Measurements from ENCODE around the gene HAUS2. TPM values are rescaled to one million over a fixed set of nuclear protein-coding genes. Genes with fewer than 3 reads are reported as not detected.
A peak's percentile ranks its signal among the peaks of the same experiment; 100 is the strongest.
"Not testable (repeated sequence)": the region's sequence is repeated elsewhere in the genome, so short reads cannot be mapped to it uniquely, and the experiment has no call there.

The HAUS2 gene
- total RNA-seq, 5 donors from 2014 or later (not counting 1 experiment from before 2014, with no cell fraction given) = 13.1 to 21.8 (median 16.8) TPM

DNA sequence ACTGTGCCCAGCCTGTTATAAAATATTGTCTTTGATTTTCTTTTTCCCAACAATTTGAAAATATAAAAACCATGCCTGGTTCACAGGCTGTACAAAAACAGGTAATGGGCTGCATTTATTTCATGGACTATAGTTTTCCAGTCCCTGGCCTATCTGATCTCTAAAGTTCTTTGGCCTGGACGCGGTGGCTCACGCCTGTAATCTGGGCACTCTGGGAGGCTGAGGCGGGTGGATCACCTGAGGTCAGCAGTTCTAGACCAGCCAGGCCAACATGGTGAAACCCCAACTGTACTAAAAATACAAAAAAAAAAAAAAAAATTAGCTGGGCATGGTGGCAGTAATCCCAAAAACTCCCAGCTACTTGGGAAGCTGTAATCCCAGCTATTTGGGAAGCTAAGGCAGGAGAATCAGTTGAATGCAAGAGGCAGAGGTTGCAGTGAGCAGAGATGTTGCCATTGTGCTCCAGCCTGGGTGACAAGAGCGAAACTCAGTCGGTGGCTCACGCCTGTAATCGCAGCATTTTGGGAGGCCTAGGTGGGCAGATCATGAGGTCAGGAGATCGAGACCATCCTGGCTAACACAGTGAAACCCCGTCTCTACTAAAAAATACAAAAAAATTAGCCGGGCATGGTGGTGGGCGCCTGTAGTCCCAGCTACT is 8.0 kb downstream of the HAUS2 start:
- H3K36me3 Mint-ChIP-seq = peaks cover 20% of the 10 kb centered on the region
- H3K36me3 ChIP-seq (ENCODE audit: control insufficient read depth in 2 of 2, extremely low read depth in 1 of 2, insufficient read depth in 1 of 2, low read length in 1 of 2) = peaks cover 0 to 26% of the 10 kb centered on the region in 2 donors
- H3K27ac ChIP-seq (ENCODE audit: low read length); H3K9me3 ChIP-seq; H3K27ac Mint-ChIP-seq; H3K4me1 ChIP-seq (ENCODE audit: control insufficient read depth in 1 of 2, extremely low read depth in 1 of 2, insufficient read depth in 2 of 2, low read length in 2 of 2); H3K4me3 Mint-ChIP-seq; H3K27me3 Mint-ChIP-seq; DNase-seq; H3K4me3 ChIP-seq (ENCODE audit: control insufficient read depth in 1 of 2, extremely low read depth in 1 of 2, low read length in 1 of 2); ATAC-seq (replicated peaks in 1 of 4); H3K9me3 Mint-ChIP-seq; H3K27me3 ChIP-seq (replicated peaks in 1 of 2; ENCODE audit: control insufficient read depth in 2 of 2, extremely low read depth in 1 of 2, insufficient read depth in 2 of 2, low read length in 1 of 2); POLR2A ChIA-PET; CTCF ChIA-PET: not testable (repeated sequence)
- H3K4me1 Mint-ChIP-seq = peaks cover 14 to 21% (median 18%) of the 10 kb centered on the region in 3 donors
- WGBS (ENCODE audit: insufficient coverage) = 100% methylated on average over 4 of the region's 12 CpGs

GRCh38 chr15:42558739-42559138 is 10.1 kb downstream of the HAUS2 start:
- WGBS (ENCODE audit: insufficient coverage) = 100% methylated on average over 1 of the region's 3 CpGs
- Mint-ChIP-seq H3K4me3 (no peak overlapping the region), H3K27me3 (no peaks in the 10 kb centered on the region), H3K9me3 (no peaks in the 10 kb centered on the region), H3K4me1 (peaks cover 7 to 11% (median 8%) of the 10 kb centered on the region in 3 donors), H3K36me3 (peaks cover 20% of the 10 kb centered on the region), H3K27ac (no peak overlapping the region)
- Histone ChIP-seq H3K9me3 (no peaks in the 10 kb centered on the region), H3K4me3 (ENCODE audit: control insufficient read depth in 1 of 2, extremely low read depth in 1 of 2, low read length in 1 of 2) (no peak overlapping the region), H3K36me3 (ENCODE audit: control insufficient read depth in 2 of 2, extremely low read depth in 1 of 2, insufficient read depth in 1 of 2, low read length in 1 of 2) (peaks cover 0 to 39% of the 10 kb centered on the region in 2 donors), H3K27ac (ENCODE audit: low read length) (no peak overlapping the region), H3K27me3 (replicated peaks in 1 of 2; ENCODE audit: control insufficient read depth in 2 of 2, extremely low read depth in 1 of 2, insufficient read depth in 2 of 2, low read length in 1 of 2) (no peaks in the 10 kb centered on the region), H3K4me1 (ENCODE audit: control insufficient read depth in 1 of 2, extremely low read depth in 1 of 2, insufficient read depth in 2 of 2, low read length in 2 of 2) (no peaks in the 10 kb centered on the region)
- ChIA-PET POLR2A (interaction anchor here in 1 of 2 donors (0.5 to 0.7 kb wide), 2 partner anchors 12 to 1663 kb away, joined by 4 to 6 read pairs; no protein-coding TSS in a partner anchor), CTCF (interaction anchor here in 1 of 2 donors (0.6 kb wide), 1 partner anchor 84 kb away, joined by 3 read pairs; no protein-coding TSS in a partner anchor)
- ATAC-seq (replicated peaks in 1 of 4) (no peak), DNase-seq (no peak)

DNA sequence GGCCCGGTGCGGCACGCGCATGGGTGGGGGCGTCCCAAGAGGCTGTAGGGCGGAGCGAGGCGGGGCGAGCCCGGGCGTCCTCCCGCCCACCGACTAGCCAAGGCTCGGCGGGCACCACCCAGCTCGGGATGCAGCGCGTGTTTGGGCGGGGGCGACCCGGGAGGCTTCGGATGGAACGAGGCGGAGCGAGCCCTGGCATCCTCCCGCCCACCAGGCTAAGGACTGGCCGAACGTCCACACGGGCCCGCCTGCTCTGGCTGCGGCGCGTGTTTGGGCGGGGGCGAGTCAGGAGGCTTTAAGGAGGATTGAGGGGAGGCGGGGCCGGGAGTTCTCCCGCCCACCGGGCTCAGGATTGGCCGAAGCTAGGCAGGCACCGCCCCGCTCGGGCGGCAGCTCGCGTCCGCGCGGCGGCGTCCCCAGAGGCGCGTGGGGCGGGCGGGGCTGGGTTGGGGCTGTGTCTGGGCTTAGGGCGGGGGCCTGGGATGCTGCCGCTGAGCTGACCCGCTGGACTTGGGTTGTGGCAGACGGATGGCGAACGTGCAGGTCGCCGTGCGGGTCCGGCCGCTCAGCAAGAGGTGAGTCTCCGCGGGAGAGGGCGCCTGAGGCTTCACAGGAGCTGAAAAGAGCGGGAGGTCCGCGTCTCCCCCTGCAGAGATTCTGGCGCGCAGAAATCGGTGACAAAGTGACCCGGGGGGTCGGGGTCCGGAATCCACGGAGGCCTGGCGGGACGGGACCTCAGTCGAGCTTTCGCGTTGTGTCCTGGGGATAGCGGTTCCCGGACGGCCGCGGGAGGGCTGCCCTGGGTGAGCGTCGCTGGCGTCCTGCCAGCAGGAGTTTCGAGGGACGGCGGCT is 26.8 kb downstream of the HAUS2 start, which contains the start of gene STARD9:
STARD9 (plus strand) TSS at position 419 of the 852 bp plus-strand sequence; CDS start at position 529, 110 bp downstream.
- DNase-seq = peak; percentile 82 to 95 (median 90)
- no peaks in the 10 kb centered on the region for H3K9me3 Mint-ChIP-seq
- H3K27me3 Mint-ChIP-seq = peaks cover 14% of the 10 kb centered on the region in 2 donors
- Histone ChIP-seq H3K4me1 (ENCODE audit: control insufficient read depth in 1 of 2, extremely low read depth in 1 of 2, insufficient read depth in 2 of 2, low read length in 2 of 2) (peaks cover 2 to 18% of the 10 kb centered on the region in 2 experiments), H3K9me3 (no peaks in the 10 kb centered on the region), H3K27me3 (replicated peaks in 1 of 2; ENCODE audit: control insufficient read depth in 2 of 2, extremely low read depth in 1 of 2, insufficient read depth in 2 of 2, low read length in 1 of 2) (peaks cover 0 to 2% of the 10 kb centered on the region in 2 experiments), H3K27ac (ENCODE audit: low read length) (peak within 1 kb of the TSS; percentile 47), H3K4me3 (ENCODE audit: control insufficient read depth in 1 of 2, extremely low read depth in 1 of 2, low read length in 1 of 2) (peak within 1 kb of the TSS; percentile 78 to 80), H3K36me3 (ENCODE audit: control insufficient read depth in 2 of 2, extremely low read depth in 1 of 2, insufficient read depth in 1 of 2, low read length in 1 of 2) (no peaks in the 10 kb centered on the region)
- no peaks in the 10 kb centered on the region for H3K36me3 Mint-ChIP-seq
- POLR2A ChIA-PET = interaction anchor here (0.5 to 0.8 kb wide), 5 partner anchors 21 to 93 kb away, joined by 3 to 9 read pairs (median 4); partner anchors contain the start of genes HAUS2 (in 1 of the 2), LRRC57 (in 1 of the 2) and ZNF106 (in 1 of the 2)
- peak within 1 kb of the TSS; percentile 71 to 84 for H3K27ac Mint-ChIP-seq
- ATAC-seq (replicated peaks in 1 of 4) = peak; percentile 91 to 97 (median 94)
- H3K4me3 Mint-ChIP-seq = peak within 1 kb of the TSS; percentile 88 to 92 (median 91)
- CTCF ChIA-PET = interaction anchor here (0.7 to 1.0 kb wide), 4 partner anchors 9 to 80 kb away, joined by 3 read pairs; partner anchors contain the start of gene SNAP23 (in 1 of the 2)
- WGBS (ENCODE audit: insufficient coverage) = under 1% methylated on average over 88 of the region's 95 CpGs
- peaks cover 10 to 22% (median 16%) of the 10 kb centered on the region in 3 donors for H3K4me1 Mint-ChIP-seq

DNA sequence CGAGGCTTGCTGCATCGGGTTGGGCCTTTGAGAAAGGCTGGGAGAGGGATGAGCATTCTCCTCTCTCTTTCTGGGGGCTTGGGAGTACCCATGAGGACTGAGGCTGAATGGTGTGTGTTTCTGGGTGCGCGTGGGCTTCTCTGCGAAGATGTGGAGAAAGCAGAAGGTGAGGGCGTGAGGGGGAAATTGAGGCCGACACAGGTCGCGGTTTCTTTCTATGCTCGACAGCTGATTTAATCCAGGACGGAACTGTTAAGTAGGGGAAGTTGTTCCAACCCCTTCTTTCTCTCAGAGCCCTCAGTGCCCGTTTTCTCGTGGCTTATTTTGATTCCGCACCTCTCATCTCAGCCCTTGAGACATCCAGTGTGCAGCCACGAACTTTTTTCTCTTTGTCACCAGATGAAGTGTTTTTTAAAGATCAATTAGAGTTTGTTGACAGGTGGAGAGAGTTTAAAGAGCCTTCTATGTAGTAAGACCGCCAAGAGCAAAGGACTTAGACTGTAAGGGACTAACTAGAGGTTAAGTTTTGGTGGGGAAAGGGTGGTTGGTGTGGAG is 27.5 kb downstream of the HAUS2 start:
- POLR2A ChIA-PET = interaction anchor here (0.6 to 0.8 kb wide), 2 partner anchors 10 to 22 kb away, joined by 3 to 4 read pairs; no protein-coding TSS in a partner anchor
- Histone ChIP-seq H3K9me3 (no peaks in the 10 kb centered on the region), H3K4me3 (ENCODE audit: control insufficient read depth in 1 of 2, extremely low read depth in 1 of 2, low read length in 1 of 2) (peak overlapping the region; percentile 78 to 80), H3K36me3 (ENCODE audit: control insufficient read depth in 2 of 2, extremely low read depth in 1 of 2, insufficient read depth in 1 of 2, low read length in 1 of 2) (no peaks in the 10 kb centered on the region), H3K27ac (ENCODE audit: low read length) (no peak overlapping the region), H3K27me3 (replicated peaks in 1 of 2; ENCODE audit: control insufficient read depth in 2 of 2, extremely low read depth in 1 of 2, insufficient read depth in 2 of 2, low read length in 1 of 2) (peaks cover 0 to 2% of the 10 kb centered on the region in 2 experiments), H3K4me1 (ENCODE audit: control insufficient read depth in 1 of 2, extremely low read depth in 1 of 2, insufficient read depth in 2 of 2, low read length in 2 of 2) (peaks cover 5 to 25% of the 10 kb centered on the region in 2 experiments)
- DNase-seq (peak in 2 of 35 experiments; percentile 5 to 6), ATAC-seq (replicated peaks in 1 of 4) (no peak)
- H3K4me1 Mint-ChIP-seq = peaks cover 17 to 27% (median 22%) of the 10 kb centered on the region in 3 donors
- H3K4me3 Mint-ChIP-seq = peak overlapping the region; percentile 88 to 92 (median 91)
- peak overlapping the region in 1 of 2 donors; percentile 71 for H3K27ac Mint-ChIP-seq
- WGBS (ENCODE audit: insufficient coverage) = 22% methylated on average over 4 of the region's 16 CpGs
- H3K9me3 Mint-ChIP-seq = no peaks in the 10 kb centered on the region
- H3K27me3 Mint-ChIP-seq = peaks cover 14% of the 10 kb centered on the region in 2 donors
- H3K36me3 Mint-ChIP-seq = no peaks in the 10 kb centered on the region
- CTCF ChIA-PET = interaction anchor here (0.7 to 1.0 kb wide), 3 partner anchors 9 to 81 kb away, joined by 3 read pairs; partner anchors contain the start of gene SNAP23 (in 1 of the 2)

GRCh38 chr15:42576776-42577175 is 28.1 kb downstream of the HAUS2 start:
- peaks cover 14% of the 10 kb centered on the region in 2 donors for H3K27me3 Mint-ChIP-seq
- WGBS (ENCODE audit: insufficient coverage) = 100% methylated on average over 1 of the region's 1 CpG
- H3K4me3 Mint-ChIP-seq = peak overlapping the region; percentile 88 to 92 (median 91)
- Histone ChIP-seq H3K9me3 (no peaks in the 10 kb centered on the region), H3K27me3 (replicated peaks in 1 of 2; ENCODE audit: control insufficient read depth in 2 of 2, extremely low read depth in 1 of 2, insufficient read depth in 2 of 2, low read length in 1 of 2) (peaks cover 0 to 2% of the 10 kb centered on the region in 2 experiments), H3K27ac (ENCODE audit: low read length) (no peak overlapping the region), H3K4me1 (ENCODE audit: control insufficient read depth in 1 of 2, extremely low read depth in 1 of 2, insufficient read depth in 2 of 2, low read length in 2 of 2) (peaks cover 7 to 30% of the 10 kb centered on the region in 2 experiments), H3K4me3 (ENCODE audit: control insufficient read depth in 1 of 2, extremely low read depth in 1 of 2, low read length in 1 of 2) (no peak overlapping the region), H3K36me3 (ENCODE audit: control insufficient read depth in 2 of 2, extremely low read depth in 1 of 2, insufficient read depth in 1 of 2, low read length in 1 of 2) (no peaks in the 10 kb centered on the region)
- no peaks in the 10 kb centered on the region for H3K9me3 Mint-ChIP-seq
- CTCF ChIA-PET = no interaction called here
- ATAC-seq (replicated peaks in 1 of 4) (no peak), DNase-seq (peak in 1 of 35 experiments; percentile 11)
- H3K4me1 Mint-ChIP-seq = peaks cover 23 to 33% (median 28%) of the 10 kb centered on the region in 3 donors
- POLR2A ChIA-PET = interaction anchor here (0.6 kb wide), 3 partner anchors 10 to 439 kb away, joined by 4 to 10 read pairs (median 6); no protein-coding TSS in a partner anchor
- H3K36me3 Mint-ChIP-seq = no peaks in the 10 kb centered on the region
- H3K27ac Mint-ChIP-seq = no peak overlapping the region
